Erythroblast (primary cell): ENCODE results near the gene AMH.

Experiments
- GATA1 ChIP-seq: IDR thresholded peaks from 2 replicates; pipeline ENCODE4 v1.6.1; 2011; ENCODE audit warnings: low read depth, mild to moderate bottlenecking, control low read depth, low read length, moderate library complexity
- POLR2A ChIP-seq: IDR thresholded peaks from 2 replicates; pipeline ENCODE4 v1.6.1; 2011; ENCODE audit warnings: mild to moderate bottlenecking, low read length

GRCh38 chr19:2289714-2290435, 40.8 kb downstream of the AMH start:
- TF ChIP-seq POLR2A (no peak), GATA1 (no peak)
